ENCODE data around the gene TBX18.

Gene TBX18

GRCh38 chr6:84709121-84709520 is 55.3 kb downstream of the TBX18 start:
- H3K36me3 Mint-ChIP-seq (ENCODE audit: insufficient read depth), result no peaks in the 10 kb centered on the region

GRCh38 chr6:84707171-84707570 is 57.2 kb downstream of the TBX18 start:
- ATAC-seq (replicated peaks) (no peak), DNase-seq (no peak)
- Mint-ChIP-seq H3K27ac (no peak overlapping the region), H3K4me1 (ENCODE audit: low read depth in 2 of 2) (no peaks in the 10 kb centered on the region), H3K36me3 (ENCODE audit: insufficient read depth) (no peaks in the 10 kb centered on the region), H3K9me3 (peaks cover 0 to 5% of the 10 kb centered on the region in 2 donors), H3K27me3 (no peaks in the 10 kb centered on the region), H3K4me3 (no peak overlapping the region)

More at GRCh38 chr6:84709121-84709520, 55.3 kb downstream of the TBX18 start:
- ATAC-seq (replicated peaks), result no peak
- Mint-ChIP-seq H3K4me3 (no peak overlapping the region), H3K9me3 (no peaks in the 10 kb centered on the region), H3K27ac (no peak overlapping the region), H3K27me3 (no peaks in the 10 kb centered on the region), H3K4me1 (ENCODE audit: low read depth in 2 of 2) (no peaks in the 10 kb centered on the region)
- no peak for DNase-seq

- no peak overlapping the region for H3K27ac Mint-ChIP-seq
- no peak for ATAC-seq (replicated peaks)
- no peak for DNase-seq
- no peaks in the 10 kb centered on the region for H3K36me3 Mint-ChIP-seq (ENCODE audit: insufficient read depth)
- no peak overlapping the region for H3K4me3 Mint-ChIP-seq
- H3K9me3 Mint-ChIP-seq, result peaks cover under 1 to 4% of the 10 kb centered on the region in 2 donors
- H3K4me1 Mint-ChIP-seq (ENCODE audit: low read depth in 2 of 2), result no peaks in the 10 kb centered on the region
- H3K27me3 Mint-ChIP-seq, result no peaks in the 10 kb centered on the region
Measured at GRCh38 chr6:84696166-84696565, 68.2 kb downstream of the TBX18 start.

GRCh38 chr6:84691978-84692623 is 72.3 kb downstream of the TBX18 start:
- Mint-ChIP-seq H3K4me1 (ENCODE audit: low read depth in 2 of 2) (no peaks in the 10 kb centered on the region), H3K36me3 (ENCODE audit: insufficient read depth) (no peaks in the 10 kb centered on the region), H3K9me3 (peaks cover 0 to 3% of the 10 kb centered on the region in 2 donors), H3K4me3 (no peak overlapping the region), H3K27ac (no peak overlapping the region), H3K27me3 (no peaks in the 10 kb centered on the region)
- DNase-seq, result no peak
- no peak for ATAC-seq (replicated peaks)

- Mint-ChIP-seq H3K27me3 (no peaks in the 10 kb centered on the region), H3K9me3 (peaks cover 0 to 3% of the 10 kb centered on the region in 2 donors), H3K27ac (no peak overlapping the region), H3K4me1 (ENCODE audit: low read depth in 2 of 2) (no peaks in the 10 kb centered on the region), H3K36me3 (ENCODE audit: insufficient read depth) (no peaks in the 10 kb centered on the region), H3K4me3 (no peak overlapping the region)
- DNase-seq (no peak), ATAC-seq (replicated peaks) (no peak)
Measured at GRCh38 chr6:84688141-84688873, 76.1 kb downstream of the TBX18 start.

GRCh38 chr6:84687431-84687830 is 77.0 kb downstream of the TBX18 start:
- H3K36me3 Mint-ChIP-seq (ENCODE audit: insufficient read depth), result no peaks in the 10 kb centered on the region
- no peak overlapping the region for H3K4me3 Mint-ChIP-seq
- no peaks in the 10 kb centered on the region for H3K4me1 Mint-ChIP-seq (ENCODE audit: low read depth in 2 of 2)
- no peak for ATAC-seq (replicated peaks)
- H3K27me3 Mint-ChIP-seq, result no peaks in the 10 kb centered on the region
- no peak for DNase-seq
- no peak overlapping the region for H3K27ac Mint-ChIP-seq
- H3K9me3 Mint-ChIP-seq, result peaks cover 0 to 3% of the 10 kb centered on the region in 2 donors

- Mint-ChIP-seq H3K4me3 (no peak overlapping the region), H3K27ac (no peak overlapping the region), H3K27me3 (no peaks in the 10 kb centered on the region), H3K9me3 (no peaks in the 10 kb centered on the region), H3K36me3 (ENCODE audit: insufficient read depth) (no peaks in the 10 kb centered on the region), H3K4me1 (ENCODE audit: low read depth in 2 of 2) (no peaks in the 10 kb centered on the region)
- no peak for DNase-seq
- no peak for ATAC-seq (replicated peaks)
Measured at GRCh38 chr6:84685983-84686584, 78.3 kb downstream of the TBX18 start.

- ATAC-seq (replicated peaks), result no peak
- H3K27ac Mint-ChIP-seq, result no peak overlapping the region
- DNase-seq, result no peak
Measured at GRCh38 chr6:84681693-84682326, 82.6 kb downstream of the TBX18 start.

GRCh38 chr6:84675651-84676050 is 88.7 kb downstream of the TBX18 start:
- no peak for DNase-seq
- H3K4me1 Mint-ChIP-seq (ENCODE audit: low read depth in 2 of 2), result no peaks in the 10 kb centered on the region
- no peak for ATAC-seq (replicated peaks)

More at GRCh38 chr6:84681693-84682326, 82.6 kb downstream of the TBX18 start:
- Mint-ChIP-seq H3K4me1 (ENCODE audit: low read depth in 2 of 2) (no peaks in the 10 kb centered on the region), H3K4me3 (no peak overlapping the region), H3K27me3 (no peaks in the 10 kb centered on the region), H3K36me3 (ENCODE audit: insufficient read depth) (no peaks in the 10 kb centered on the region), H3K9me3 (peaks cover 2 to 4% of the 10 kb centered on the region in 2 donors)

GRCh38 chr6:84674395-84674794 is 90.0 kb downstream of the TBX18 start:
- DNase-seq (no peak), ATAC-seq (replicated peaks) (no peak)
- Mint-ChIP-seq H3K27ac (no peak overlapping the region), H3K4me1 (ENCODE audit: low read depth in 2 of 2) (no peaks in the 10 kb centered on the region), H3K4me3 (no peak overlapping the region), H3K9me3 (peaks cover 10 to 17% of the 10 kb centered on the region in 2 donors), H3K36me3 (ENCODE audit: insufficient read depth) (no peaks in the 10 kb centered on the region), H3K27me3 (no peaks in the 10 kb centered on the region)

More at GRCh38 chr6:84675651-84676050, 88.7 kb downstream of the TBX18 start:
- Mint-ChIP-seq H3K27ac (no peak overlapping the region), H3K9me3 (peaks cover 10 to 17% of the 10 kb centered on the region in 2 donors), H3K36me3 (ENCODE audit: insufficient read depth) (no peaks in the 10 kb centered on the region), H3K27me3 (no peaks in the 10 kb centered on the region), H3K4me3 (no peak overlapping the region)

GRCh38 chr6:84671183-84671582 is 93.2 kb downstream of the TBX18 start:
- Mint-ChIP-seq H3K9me3 (peaks cover 7% of the 10 kb centered on the region in 2 donors), H3K4me3 (no peak overlapping the region), H3K36me3 (ENCODE audit: insufficient read depth) (no peaks in the 10 kb centered on the region), H3K4me1 (ENCODE audit: low read depth in 2 of 2) (no peaks in the 10 kb centered on the region), H3K27ac (no peak overlapping the region), H3K27me3 (no peaks in the 10 kb centered on the region)
- no peak for DNase-seq
- no peak for ATAC-seq (replicated peaks)

- H3K27me3 Mint-ChIP-seq, result no peaks in the 10 kb centered on the region
- H3K4me1 Mint-ChIP-seq (ENCODE audit: low read depth in 2 of 2), result no peaks in the 10 kb centered on the region
- DNase-seq, result no peak
- no peaks in the 10 kb centered on the region for H3K36me3 Mint-ChIP-seq (ENCODE audit: insufficient read depth)
- ATAC-seq (replicated peaks), result no peak
- no peak overlapping the region for H3K27ac Mint-ChIP-seq
- H3K4me3 Mint-ChIP-seq, result no peak overlapping the region
- H3K9me3 Mint-ChIP-seq, result peaks cover 0 to 5% of the 10 kb centered on the region in 2 donors
Measured at GRCh38 chr6:84669945-84670344, 94.5 kb downstream of the TBX18 start.
